Activated CD4-positive, alpha-beta T cell treated with anti-CD3 and anti-CD28 coated beads, Interleukin-2, Interleukin-4, amounts not matched to agents 100 ng/mL and 50 ng/mL, durations not matched to agents 16 hours and 8 hours (primary cell): ENCODE measurements around the gene SLC24A5.

Experiments used
- DNase-seq: peaks from one replicate; pipeline ENCODE4 v3.0.0-alpha.2; 2020; ENCODE audit warnings: low spot score

SLC24A5 gene

GRCh38 chr15:48120745-48121144, at the start of gene SLC24A5:
SLC24A5 (plus strand) TSS chr15:48120990; CDS start chr15:48121045, 55 bp downstream.
- no peak for DNase-seq

- no peak for DNase-seq
Observed at GRCh38 chr15:48072941-48073340, 47.8 kb upstream of the SLC24A5 start.

GRCh38 chr15:48073881-48074280, 46.9 kb upstream of the SLC24A5 start:
- no peak for DNase-seq

- no peak for DNase-seq
Observed at GRCh38 chr15:48076454-48076853, 44.3 kb upstream of the SLC24A5 start.

GRCh38 chr15:48077616-48078184, 43.1 kb upstream of the SLC24A5 start:
- no peak for DNase-seq

- no peak for DNase-seq
Observed at GRCh38 chr15:48084759-48085590, 35.8 kb upstream of the SLC24A5 start.

GRCh38 chr15:48085591-48085930, 35.2 kb upstream of the SLC24A5 start:
- DNase-seq = no peak

- no peak for DNase-seq
Observed at GRCh38 chr15:48086133-48086532, 34.7 kb upstream of the SLC24A5 start.

- no peak for DNase-seq
Observed at GRCh38 chr15:48086576-48086975, 34.2 kb upstream of the SLC24A5 start.

GRCh38 chr15:48087844-48088243, 32.9 kb upstream of the SLC24A5 start:
- no peak for DNase-seq

- DNase-seq = no peak
Observed at GRCh38 chr15:48089702-48090101, 31.1 kb upstream of the SLC24A5 start.

- no peak for DNase-seq
Observed at GRCh38 chr15:48090115-48090514, 30.7 kb upstream of the SLC24A5 start.

- DNase-seq = no peak
Observed at GRCh38 chr15:48090666-48091065, 30.1 kb upstream of the SLC24A5 start.

GRCh38 chr15:48091522-48091921, 29.3 kb upstream of the SLC24A5 start:
- DNase-seq = no peak

- no peak for DNase-seq
Observed at GRCh38 chr15:48096355-48096786, 24.4 kb upstream of the SLC24A5 start.

- no peak for DNase-seq
Observed at GRCh38 chr15:48096813-48097212, 24.0 kb upstream of the SLC24A5 start.

GRCh38 chr15:48097264-48097663, 23.5 kb upstream of the SLC24A5 start:
- DNase-seq = no peak

- no peak for DNase-seq
Observed at GRCh38 chr15:48101376-48101961, 19.3 kb upstream of the SLC24A5 start.

GRCh38 chr15:48102167-48102566, 18.6 kb upstream of the SLC24A5 start:
- DNase-seq = no peak

- DNase-seq = no peak
Observed at GRCh38 chr15:48103647-48104046, 17.1 kb upstream of the SLC24A5 start.

GRCh38 chr15:48105936-48106335, 14.9 kb upstream of the SLC24A5 start:
- no peak for DNase-seq

GRCh38 chr15:48109212-48109611, 11.6 kb upstream of the SLC24A5 start:
- no peak for DNase-seq

- no peak for DNase-seq
Observed at GRCh38 chr15:48109856-48110531, 10.8 kb upstream of the SLC24A5 start.
